ENCODE results near the gene PTPRG. TPM values are rescaled to one million over a fixed set of nuclear protein-coding genes. Genes with fewer than 3 reads are reported as not detected.

Gene PTPRG
- total RNA-seq, 2 experiments from 2014 or later = 0.03 to 0.05 TPM

DNA sequence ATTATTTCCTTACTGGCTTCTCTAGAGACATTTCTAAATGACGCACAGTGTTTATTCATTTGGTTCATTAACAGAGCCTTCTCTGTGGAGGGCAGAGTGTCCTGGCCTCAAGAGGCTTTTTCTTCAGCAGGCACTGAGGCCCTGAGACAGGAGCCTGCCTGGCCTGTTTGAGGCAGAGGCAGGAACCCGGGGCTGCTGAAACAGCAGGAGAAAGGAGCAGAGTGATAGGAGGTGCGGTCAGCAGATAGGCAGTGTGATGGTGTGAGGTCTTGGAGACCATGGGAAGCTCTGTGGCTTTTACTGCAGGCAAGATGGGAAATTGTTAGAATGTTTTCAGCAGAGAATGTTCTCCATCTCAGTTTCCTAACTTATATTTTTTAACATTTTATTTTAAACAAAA, 453.7 kb downstream of the PTPRG start:
- Histone ChIP-seq H3K36me3 (ENCODE audit: insufficient read depth, low read length) (no peaks in the 10 kb centered on the region), H3K27ac (ENCODE audit: low read depth in 1 of 2, low read length in 2 of 2) (no peak overlapping the region), H3K4me1 (ENCODE audit: insufficient read depth, low read length) (no peaks in the 10 kb centered on the region), H3K4me3 (ENCODE audit: low read length) (no peak overlapping the region), H3K9me3 (ENCODE audit: control insufficient read depth in 1 of 2, insufficient read depth in 1 of 2, low read length in 2 of 2) (peaks cover 0 to 5% of the 10 kb centered on the region in 2 experiments), H3K27me3 (ENCODE audit: control insufficient read depth in 1 of 2, insufficient read depth in 2 of 2, low read length in 2 of 2) (no peaks in the 10 kb centered on the region)
- Mint-ChIP-seq H3K9me3 (peaks cover 3% of the 10 kb centered on the region), H3K36me3 (ENCODE audit: low read depth) (no peaks in the 10 kb centered on the region), H3K4me3 (no peak overlapping the region), H3K27ac (no peak overlapping the region), H3K27me3 (peaks cover 4% of the 10 kb centered on the region), H3K4me1 (ENCODE audit: low read depth) (no peaks in the 10 kb centered on the region)
- CTCF ChIA-PET = no interaction called here
- ATAC-seq (ENCODE audit: poor library complexity) (no peak), DNase-seq (no peak)
- intact Hi-C loops (cut with DNase I, micrococcal nuclease) = no loop called here
- TF ChIP-seq, protein P1, sequence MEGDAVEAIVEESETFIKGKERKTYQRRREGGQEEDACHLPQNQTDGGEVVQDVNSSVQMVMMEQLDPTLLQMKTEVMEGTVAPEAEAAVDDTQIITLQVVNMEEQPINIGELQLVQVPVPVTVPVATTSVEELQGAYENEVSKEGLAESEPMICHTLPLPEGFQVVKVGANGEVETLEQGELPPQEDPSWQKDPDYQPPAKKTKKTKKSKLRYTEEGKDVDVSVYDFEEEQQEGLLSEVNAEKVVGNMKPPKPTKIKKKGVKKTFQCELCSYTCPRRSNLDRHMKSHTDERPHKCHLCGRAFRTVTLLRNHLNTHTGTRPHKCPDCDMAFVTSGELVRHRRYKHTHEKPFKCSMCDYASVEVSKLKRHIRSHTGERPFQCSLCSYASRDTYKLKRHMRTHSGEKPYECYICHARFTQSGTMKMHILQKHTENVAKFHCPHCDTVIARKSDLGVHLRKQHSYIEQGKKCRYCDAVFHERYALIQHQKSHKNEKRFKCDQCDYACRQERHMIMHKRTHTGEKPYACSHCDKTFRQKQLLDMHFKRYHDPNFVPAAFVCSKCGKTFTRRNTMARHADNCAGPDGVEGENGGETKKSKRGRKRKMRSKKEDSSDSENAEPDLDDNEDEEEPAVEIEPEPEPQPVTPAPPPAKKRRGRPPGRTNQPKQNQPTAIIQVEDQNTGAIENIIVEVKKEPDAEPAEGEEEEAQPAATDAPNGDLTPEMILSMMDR (IDR thresholded peaks at IDR 0.05) = no peak
- POLR2A ChIA-PET = no interaction called here

GRCh38 chr3:62019906-62020305, 458.5 kb downstream of the PTPRG start:
- TF ChIP-seq, protein P1 (IDR thresholded peaks at IDR 0.05) = no peak
- POLR2A ChIA-PET = no interaction called here
- CTCF ChIA-PET = no interaction called here

GRCh38 chr3:62020706-62021105, 459.3 kb downstream of the PTPRG start:
- Mint-ChIP-seq H3K27ac (no peak overlapping the region), H3K9me3 (peaks cover 3% of the 10 kb centered on the region), H3K36me3 (ENCODE audit: low read depth) (no peaks in the 10 kb centered on the region), H3K4me3 (no peak overlapping the region), H3K4me1 (ENCODE audit: low read depth) (no peaks in the 10 kb centered on the region), H3K27me3 (peaks cover 8% of the 10 kb centered on the region)
- Histone ChIP-seq H3K27ac (ENCODE audit: low read depth in 1 of 2, low read length in 2 of 2) (no peak overlapping the region), H3K4me1 (ENCODE audit: insufficient read depth, low read length) (no peaks in the 10 kb centered on the region), H3K27me3 (ENCODE audit: control insufficient read depth in 1 of 2, insufficient read depth in 2 of 2, low read length in 2 of 2) (no peaks in the 10 kb centered on the region), H3K4me3 (ENCODE audit: low read length) (no peak overlapping the region), H3K9me3 (ENCODE audit: control insufficient read depth in 1 of 2, insufficient read depth in 1 of 2, low read length in 2 of 2) (peaks cover 0 to 5% of the 10 kb centered on the region in 2 experiments), H3K36me3 (ENCODE audit: insufficient read depth, low read length) (no peaks in the 10 kb centered on the region)
- intact Hi-C loops (cut with DNase I, micrococcal nuclease) = no loop called here
- DNase-seq (no peak), ATAC-seq (ENCODE audit: poor library complexity) (no peak)
- CTCF ChIA-PET = no interaction called here
- TF ChIP-seq, protein P1 (IDR thresholded peaks at IDR 0.05) = no peak
- POLR2A ChIA-PET = no interaction called here

More at GRCh38 chr3:62019906-62020305, 458.5 kb downstream of the PTPRG start:
- H3K27me3 Mint-ChIP-seq = peaks cover 8% of the 10 kb centered on the region
- H3K27ac Mint-ChIP-seq = no peak overlapping the region
- Histone ChIP-seq H3K4me3 (ENCODE audit: low read length) (no peak overlapping the region), H3K9me3 (ENCODE audit: control insufficient read depth in 1 of 2, insufficient read depth in 1 of 2, low read length in 2 of 2) (peaks cover 0 to 5% of the 10 kb centered on the region in 2 experiments), H3K27ac (ENCODE audit: low read depth in 1 of 2, low read length in 2 of 2) (no peak overlapping the region), H3K27me3 (ENCODE audit: control insufficient read depth in 1 of 2, insufficient read depth in 2 of 2, low read length in 2 of 2) (no peaks in the 10 kb centered on the region), H3K36me3 (ENCODE audit: insufficient read depth, low read length) (no peaks in the 10 kb centered on the region), H3K4me1 (ENCODE audit: insufficient read depth, low read length) (no peaks in the 10 kb centered on the region)
- H3K4me1 Mint-ChIP-seq (ENCODE audit: low read depth) = no peaks in the 10 kb centered on the region
- peaks cover 3% of the 10 kb centered on the region for H3K9me3 Mint-ChIP-seq
- H3K4me3 Mint-ChIP-seq = no peak overlapping the region
- H3K36me3 Mint-ChIP-seq (ENCODE audit: low read depth) = no peaks in the 10 kb centered on the region
- intact Hi-C loops (cut with DNase I, micrococcal nuclease) = no loop called here
- no peak for DNase-seq
- no peak for ATAC-seq (ENCODE audit: poor library complexity)

Data from CD4-positive, alpha-beta T cell (primary cell).